Central memory CD4-positive, alpha-beta T cell (primary cell): Measurements from ENCODE around the gene UBASH3B.

ENCODE experiments used
- DNase-seq: peaks from one replicate; pipeline ENCODE4 v3.0.0; 2022

The UBASH3B gene

DNA sequence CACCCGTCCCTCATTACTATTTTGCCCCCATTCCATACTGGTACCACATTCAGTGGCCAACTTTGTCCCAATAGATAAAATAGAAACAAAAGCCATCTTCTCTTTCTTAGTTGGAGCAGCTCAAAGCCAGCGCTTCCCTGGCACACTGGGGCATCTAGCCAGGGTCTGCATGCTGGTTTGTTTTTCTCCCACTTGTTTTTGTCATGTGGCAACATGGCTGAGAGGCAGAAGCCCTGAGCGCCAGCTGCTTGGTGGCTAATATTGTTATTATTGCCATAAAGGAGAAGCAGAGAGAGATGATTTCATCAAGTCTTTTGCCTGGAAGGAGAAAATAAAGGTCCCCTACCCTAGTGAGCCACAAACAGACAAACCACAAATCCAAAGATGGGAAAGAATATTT is 134.4 kb downstream of the UBASH3B start:
- no peak for DNase-seq

- DNase-seq, result no peak
These were observed 135.9 kb downstream of the UBASH3B start for GRCh38 chr11:122791411-122791810.

GRCh38 chr11:122791836-122792235 is 136.3 kb downstream of the UBASH3B start:
- DNase-seq, result no peak

DNA sequence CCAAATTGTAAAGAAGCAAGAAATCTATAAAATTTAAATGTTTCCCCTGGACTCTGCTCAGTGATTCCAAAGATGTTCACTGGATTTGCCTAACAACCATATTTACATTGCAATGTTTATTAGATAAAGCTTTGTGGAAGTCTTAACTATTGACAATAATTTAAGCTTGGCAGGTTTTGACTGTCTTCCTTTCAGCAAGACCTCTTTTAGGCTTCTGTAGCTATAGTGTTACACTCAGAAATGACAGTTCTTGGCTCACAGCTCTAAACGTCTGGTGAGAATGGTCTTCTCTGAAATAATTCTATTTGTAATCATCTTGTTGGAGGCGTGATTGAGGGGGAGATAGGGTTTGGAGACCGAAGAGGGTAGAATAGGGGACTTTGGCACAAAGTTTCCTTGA is 138.0 kb downstream of the UBASH3B start:
- DNase-seq, result no peak

DNA sequence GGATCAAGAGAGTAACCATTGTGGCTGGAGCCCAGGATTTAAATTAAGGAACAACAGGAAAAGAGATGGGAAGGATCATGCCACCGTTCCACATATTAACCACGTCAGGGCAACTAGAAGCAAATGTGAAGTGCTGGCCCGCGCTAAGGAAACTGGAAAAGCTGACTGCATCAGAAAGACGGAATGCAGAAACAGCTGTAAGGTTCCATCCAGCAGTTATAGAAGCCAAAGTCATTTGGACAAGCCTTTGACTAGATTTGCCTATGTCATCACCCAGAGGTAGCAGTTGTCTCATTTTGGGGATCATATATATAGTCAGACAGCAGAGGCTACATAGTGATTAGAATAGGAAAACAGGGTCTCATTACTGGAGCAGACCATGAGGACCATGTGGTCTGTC is 139.8 kb downstream of the UBASH3B start:
- DNase-seq, result no peak

- DNase-seq, result peak; percentile 33
These were observed 140.7 kb downstream of the UBASH3B start for GRCh38 chr11:122796128-122796717.

GRCh38 chr11:122797651-122798050 is 142.1 kb downstream of the UBASH3B start:
- no peak for DNase-seq

GRCh38 chr11:122799406-122800105 is 144.0 kb downstream of the UBASH3B start:
- DNase-seq, result no peak

DNA sequence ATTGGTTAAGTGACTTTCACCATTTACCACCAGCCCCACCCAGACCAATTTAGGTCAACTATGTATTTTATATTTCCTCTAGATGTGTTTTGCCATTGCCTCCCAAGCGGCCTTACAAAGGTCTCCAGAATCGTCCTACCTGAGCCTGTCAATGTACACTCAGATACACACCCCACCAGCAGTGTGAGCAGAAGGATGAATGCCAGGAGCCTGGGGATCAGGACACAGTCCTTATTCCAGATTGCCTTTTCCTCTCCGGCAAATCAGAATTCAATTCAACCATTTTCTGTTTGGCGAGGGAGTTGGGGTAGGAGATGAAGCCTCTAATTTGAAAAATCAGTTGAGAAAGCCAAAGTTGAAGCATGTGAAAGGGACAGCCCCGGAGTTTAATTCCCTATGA is 147.4 kb downstream of the UBASH3B start:
- no peak for DNase-seq

DNA sequence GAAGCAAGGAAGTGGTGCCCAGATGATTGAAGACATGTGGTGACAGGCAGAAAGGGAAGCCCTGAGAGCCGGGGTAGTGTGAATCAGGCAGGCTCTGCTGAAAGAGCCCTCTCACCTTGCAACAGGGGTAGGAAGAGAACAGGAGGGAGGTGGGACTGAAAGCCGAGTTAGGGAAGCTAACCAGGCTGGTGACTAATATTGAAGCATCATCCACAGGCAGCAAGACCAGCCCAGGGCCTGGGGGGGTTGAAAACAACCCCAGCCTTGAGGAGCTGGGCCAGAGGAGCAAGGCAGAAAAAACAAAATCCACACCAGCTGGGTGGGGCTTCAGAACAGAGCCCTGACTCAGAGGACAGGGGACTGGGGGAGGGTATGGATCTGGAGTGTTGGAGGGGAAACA is 147.8 kb downstream of the UBASH3B start:
- no peak for DNase-seq

GRCh38 chr11:122803716-122804115 is 148.2 kb downstream of the UBASH3B start:
- no peak for DNase-seq

GRCh38 chr11:122804161-122804560 is 148.6 kb downstream of the UBASH3B start:
- no peak for DNase-seq

- DNase-seq, result no peak
These were observed 149.3 kb downstream of the UBASH3B start for GRCh38 chr11:122804796-122805195.

GRCh38 chr11:122807731-122808477 is 152.4 kb downstream of the UBASH3B start:
- no peak for DNase-seq

GRCh38 chr11:122808478-122808869 is 153.0 kb downstream of the UBASH3B start:
- DNase-seq, result no peak

DNA sequence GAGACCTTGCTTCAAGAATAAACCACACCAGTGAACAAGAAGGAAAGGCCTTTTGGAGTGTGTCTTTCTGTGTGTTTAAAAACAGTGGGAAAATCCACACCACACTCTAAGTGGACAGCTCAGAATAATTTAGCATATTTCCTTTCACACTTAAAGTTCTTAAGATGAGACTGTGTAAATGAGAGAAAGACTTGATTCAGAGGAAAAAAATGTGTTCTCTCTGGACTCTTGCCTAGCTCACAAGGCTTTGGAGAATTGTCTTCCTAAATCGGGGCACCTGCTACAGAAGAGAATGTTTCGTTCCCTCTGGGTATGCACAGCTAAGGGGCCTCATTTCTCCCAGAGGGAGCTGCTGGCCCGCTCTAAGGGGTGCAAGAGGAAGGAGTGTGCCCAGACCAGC is 154.3 kb downstream of the UBASH3B start:
- no peak for DNase-seq

- no peak for DNase-seq
These were observed 156.2 kb downstream of the UBASH3B start for GRCh38 chr11:122811721-122812120.

DNA sequence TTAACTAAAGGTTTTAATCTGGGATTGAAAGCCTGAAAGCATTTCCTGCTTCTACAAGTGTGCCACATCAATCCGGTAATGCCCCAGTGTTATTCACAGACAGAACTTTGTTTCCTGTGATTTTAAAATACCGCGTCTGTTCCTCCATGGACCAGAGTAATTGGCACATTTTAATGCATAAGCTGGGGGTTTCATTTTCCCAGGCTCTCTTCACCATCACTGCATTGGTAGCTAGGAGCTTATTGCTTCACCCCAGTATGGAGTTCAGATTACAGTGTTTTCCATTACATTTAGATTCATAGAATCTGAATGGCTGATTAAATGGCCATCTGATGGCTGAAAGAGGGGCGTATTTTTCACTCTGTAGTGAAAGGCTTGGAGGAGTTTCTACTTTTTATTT is 157.1 kb downstream of the UBASH3B start:
- no peak for DNase-seq

GRCh38 chr11:122813176-122813893 is 157.8 kb downstream of the UBASH3B start:
- DNase-seq, result no peak

DNA sequence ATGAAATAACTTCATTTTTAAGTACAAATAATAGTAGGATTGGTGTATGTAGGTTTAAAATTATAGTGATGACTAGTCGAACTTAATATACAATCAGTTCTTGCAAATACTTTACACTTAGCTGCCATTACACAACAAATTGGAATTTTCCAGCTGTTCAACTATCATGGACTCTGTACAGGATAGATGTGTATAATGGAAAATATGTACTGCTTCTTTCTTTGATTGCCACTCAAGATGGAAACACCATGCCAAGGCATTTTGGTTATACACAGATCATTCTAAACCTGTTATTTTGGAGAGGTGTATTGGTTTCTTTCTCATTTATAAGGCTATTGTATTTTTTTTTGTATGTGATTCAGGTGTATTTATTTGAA is 158.4 kb downstream of the UBASH3B start:
- DNase-seq, result no peak

DNA sequence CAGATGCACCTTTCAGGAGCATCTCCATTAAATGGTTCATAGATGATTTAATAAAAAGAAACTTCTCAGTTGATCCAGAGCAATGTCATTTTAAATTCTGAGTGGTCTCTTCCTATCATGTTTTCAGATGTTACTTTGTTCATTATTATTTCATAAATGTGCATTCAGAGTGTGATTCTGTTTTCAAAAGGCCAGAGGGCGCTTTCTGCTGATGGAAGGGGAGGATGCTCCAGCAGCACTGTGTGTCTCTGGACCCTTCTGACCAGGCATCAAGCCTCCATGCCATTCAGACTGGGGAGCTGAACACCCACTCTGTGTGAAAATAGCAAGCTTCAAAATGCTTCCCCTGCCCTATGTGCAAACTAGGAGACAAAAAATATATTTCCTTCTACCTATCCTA is 158.9 kb downstream of the UBASH3B start:
- DNase-seq, result no peak

DNA sequence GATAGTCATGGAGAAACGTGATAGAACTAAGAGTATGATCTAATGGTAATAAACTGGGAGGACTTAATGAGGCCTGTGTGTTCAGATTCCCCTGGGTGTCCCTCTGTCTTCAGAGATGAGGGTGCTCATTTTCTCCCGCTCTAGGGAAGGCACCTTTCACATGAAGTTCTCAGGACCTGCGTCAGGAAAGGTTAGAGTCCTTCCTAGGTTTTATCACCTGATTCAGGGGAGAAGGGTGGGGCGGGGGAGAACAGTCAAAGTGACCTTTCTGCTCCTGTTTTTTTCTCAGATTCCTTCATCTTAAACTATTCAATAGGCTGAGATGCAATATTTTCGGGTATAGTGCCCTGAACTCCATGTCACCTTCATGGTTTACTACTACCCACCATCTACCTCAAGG is 160.4 kb downstream of the UBASH3B start:
- no peak for DNase-seq

DNA sequence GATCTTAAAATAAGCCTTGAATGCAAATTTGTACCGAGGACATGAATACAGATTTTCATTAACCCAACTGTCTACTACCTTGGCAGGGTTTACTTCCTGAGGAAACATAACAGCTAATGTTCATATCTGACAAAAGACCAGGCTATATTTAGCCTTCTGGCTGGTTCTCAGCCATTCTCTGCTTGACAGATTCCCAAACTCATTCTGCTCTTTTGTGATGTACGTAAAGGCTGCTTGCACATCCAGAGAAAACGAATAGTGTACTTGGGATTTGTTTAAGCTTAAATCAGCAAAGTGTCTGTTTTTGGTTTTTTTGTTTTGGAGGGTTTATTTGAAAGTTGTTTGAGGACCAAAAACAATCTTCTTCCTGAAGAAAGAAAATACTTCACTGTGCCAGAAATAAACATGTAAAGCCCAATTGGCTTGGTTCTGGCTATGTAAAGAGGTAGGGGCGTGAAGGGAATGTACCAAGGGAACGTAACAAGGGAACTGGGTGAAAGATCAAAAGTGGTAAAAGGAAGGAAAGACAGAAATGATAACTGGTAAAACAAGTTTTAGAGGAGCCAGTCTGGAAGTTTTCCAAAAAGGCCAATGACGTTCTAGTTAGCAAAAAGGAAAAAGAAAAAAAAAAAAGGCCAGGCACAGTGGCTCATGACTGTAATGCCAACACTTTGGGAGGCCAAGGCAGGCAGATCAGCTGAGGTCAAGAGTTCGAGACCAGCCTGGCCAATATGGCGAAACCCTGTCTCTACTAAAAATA is 161.4 kb downstream of the UBASH3B start:
- DNase-seq, result no peak
